Left hindlimb (tissue), 1 donor: ENCODE measurements around the gene SLC9A1.
A peak's percentile ranks its signal among the peaks of the same experiment; 100 is the strongest.

Source experiments
- DNase-seq: peaks from one replicate; pipeline ENCODE4 v3.0.0-alpha.2; 2018

SLC9A1 gene

DNA sequence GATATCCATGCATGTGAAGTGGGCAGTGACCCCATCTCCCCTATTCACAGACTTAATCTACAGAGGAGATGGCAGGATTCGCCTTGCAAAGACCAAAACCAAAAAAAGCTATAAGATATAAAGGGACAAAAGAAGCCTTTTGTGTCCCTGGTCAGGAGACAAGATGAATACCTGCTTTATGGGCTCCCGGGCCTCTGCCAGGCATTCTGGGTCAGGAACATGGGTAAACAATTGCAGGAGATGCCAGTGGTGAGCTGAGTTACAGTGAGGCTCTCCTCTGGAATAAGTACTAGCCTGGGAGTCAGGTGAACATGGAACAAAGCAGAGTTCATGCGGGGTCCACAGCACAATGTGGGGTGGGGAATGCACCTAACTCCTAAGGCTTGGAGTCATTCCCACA is 4.7 kb downstream of the SLC9A1 start:
- no peak for DNase-seq

DNA sequence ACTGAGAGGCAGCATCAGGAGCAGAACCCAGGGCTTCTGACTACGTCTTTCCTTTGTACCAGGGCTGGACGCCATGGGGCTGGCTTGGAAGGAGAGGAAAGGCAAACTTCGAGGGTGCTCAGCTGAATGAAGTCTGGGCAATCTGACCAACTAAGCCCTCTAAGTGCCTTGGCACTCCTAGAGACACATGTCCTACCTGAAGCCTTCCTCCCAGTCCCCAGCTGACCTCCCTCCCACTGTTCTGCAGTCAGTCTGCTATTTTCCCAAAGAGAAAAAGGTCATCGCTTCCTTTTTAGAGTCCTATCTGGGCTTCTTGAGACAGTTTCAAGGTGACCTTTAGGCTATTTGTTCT is 5.2 kb downstream of the SLC9A1 start:
- DNase-seq, result no peak

DNA sequence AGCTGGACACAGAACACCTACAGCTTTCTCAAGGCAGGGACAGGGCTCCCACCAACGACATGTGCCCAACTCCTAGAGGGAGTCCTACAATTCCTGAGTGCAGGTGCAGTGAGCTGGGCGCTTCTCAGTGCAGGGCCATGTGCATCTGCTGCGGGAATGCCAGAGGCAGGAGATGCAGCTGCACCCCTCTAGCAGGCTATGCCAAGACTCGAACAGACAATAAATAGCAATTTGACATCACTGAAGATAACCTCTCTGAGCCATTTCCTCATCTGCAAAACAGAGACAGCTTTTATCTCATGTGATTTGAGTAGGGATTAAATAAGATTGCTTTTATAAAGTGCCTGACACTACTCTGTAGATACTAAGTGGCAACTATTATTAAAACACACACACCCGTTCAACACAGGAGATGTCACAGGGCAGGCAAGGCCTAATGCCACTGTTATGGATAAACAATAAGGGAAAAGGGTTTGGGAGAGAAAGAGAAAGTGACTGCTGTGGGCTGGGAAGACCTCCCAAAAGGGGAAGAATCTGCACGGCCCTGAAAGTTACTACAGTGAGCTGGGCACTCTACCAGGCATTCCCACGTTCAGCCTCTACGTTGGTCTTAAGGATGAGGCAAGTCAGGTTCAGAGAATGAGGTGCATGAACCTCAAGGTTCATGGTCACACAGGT is 5.7 kb downstream of the SLC9A1 start:
- DNase-seq, result no peak

DNA sequence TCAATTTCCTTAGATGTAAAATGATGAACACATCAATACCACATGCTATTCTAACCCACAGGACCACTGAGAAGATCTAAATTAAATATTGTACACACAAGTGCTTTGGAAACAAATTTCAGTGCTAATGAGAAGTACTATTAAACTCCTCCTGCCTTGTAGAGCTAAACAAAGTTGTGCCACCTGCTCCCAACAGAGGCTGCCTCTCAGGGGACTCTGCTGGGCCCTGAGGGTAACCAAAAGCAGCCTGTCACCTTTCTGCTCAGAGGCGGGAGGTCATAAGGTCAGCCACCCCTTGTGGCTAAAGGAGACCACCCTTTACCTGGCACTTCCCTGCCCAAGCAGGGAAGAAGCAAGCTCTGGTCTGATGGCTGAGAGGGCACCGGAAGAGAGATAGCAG is 6.3 kb downstream of the SLC9A1 start:
- DNase-seq, result no peak

DNA sequence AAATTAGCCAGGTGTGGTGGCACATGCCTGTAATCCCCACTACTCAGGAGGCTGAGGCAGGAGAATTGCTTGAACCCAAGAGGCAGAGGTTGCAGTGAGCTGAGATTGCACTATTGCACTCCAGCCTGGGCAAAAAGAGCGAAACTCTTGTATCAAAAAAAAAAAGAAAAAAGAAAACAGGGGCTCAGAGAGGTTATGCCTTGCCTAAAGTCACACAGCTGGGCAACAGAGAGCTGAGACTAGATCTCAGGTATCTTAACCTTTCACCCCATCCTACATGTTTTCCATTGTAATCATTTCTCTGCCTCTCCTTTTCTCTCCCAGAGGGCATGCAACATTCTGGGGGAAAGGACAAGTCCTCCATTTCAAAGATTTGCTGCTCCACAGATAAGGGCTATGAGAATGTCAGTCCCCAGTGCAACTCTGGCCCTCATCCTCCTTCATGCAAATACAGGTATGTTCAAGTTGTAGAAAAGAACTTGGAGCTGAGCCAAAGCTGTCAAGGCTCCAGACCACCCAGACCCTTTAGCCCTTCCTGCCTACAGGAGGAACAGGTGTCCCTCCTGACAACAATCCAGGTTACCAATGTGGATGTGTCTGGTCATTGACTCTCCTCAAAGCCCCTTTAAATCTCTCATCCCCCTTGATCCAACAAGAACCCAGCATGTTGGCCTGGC is 6.9 kb downstream of the SLC9A1 start:
- no peak for DNase-seq

DNA sequence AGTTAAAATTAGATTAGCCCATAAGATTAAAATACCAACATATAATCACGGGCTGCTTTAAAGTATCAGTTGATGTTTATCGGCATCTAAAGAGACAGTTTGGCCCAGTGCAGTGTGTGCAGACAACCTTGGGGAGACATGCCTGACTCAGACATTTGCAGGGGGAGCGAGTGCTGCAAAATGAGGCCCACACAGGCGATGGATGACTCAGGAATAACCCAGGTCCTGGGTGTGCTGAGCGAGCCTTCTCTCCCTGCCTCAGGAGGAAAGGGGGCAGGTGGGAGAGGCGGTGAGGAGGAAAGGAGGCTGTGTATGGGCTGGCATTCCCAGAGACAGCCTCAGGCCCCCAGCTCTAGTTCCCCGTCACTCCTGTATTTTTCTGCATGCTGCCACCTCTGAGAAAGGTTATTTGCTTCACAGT is 9.0 kb downstream of the SLC9A1 start:
- DNase-seq, result no peak

DNA sequence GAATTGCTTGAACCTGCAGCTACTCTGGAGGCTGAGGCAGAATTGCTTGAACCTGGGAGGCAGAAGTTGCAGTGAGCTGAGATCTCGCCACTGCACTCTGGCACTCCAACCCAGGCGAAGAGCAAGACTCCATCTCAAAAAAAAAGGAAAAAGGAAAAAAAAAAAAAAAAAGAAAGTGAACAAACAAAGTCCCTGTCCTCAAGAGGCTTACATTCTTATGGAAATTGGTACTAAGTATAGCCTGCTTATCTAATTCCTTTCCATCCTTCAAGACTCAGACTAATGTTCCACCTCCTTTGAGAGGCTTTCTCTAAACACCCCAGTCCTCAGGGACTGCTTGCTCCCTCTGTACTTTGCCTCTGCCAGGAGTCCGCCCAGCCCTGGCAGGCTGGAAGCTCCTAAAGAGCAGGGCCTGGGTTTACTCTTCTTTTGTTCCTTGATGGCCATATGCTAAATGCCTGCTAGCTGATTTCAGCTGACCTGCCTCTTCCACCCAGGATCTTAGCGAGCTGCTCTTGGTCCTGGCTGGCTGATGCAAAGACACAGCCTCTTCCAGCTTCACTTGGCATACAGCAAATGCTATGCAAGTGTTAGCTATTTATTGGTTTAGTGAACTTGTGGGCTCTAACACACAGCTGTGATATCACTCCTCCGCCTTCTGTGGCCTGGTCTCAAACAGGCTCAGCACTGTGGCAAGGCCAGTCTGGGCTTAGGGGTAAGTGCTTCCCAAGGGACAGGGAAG is 9.8 kb downstream of the SLC9A1 start:
- peak; percentile 45 for DNase-seq

DNA sequence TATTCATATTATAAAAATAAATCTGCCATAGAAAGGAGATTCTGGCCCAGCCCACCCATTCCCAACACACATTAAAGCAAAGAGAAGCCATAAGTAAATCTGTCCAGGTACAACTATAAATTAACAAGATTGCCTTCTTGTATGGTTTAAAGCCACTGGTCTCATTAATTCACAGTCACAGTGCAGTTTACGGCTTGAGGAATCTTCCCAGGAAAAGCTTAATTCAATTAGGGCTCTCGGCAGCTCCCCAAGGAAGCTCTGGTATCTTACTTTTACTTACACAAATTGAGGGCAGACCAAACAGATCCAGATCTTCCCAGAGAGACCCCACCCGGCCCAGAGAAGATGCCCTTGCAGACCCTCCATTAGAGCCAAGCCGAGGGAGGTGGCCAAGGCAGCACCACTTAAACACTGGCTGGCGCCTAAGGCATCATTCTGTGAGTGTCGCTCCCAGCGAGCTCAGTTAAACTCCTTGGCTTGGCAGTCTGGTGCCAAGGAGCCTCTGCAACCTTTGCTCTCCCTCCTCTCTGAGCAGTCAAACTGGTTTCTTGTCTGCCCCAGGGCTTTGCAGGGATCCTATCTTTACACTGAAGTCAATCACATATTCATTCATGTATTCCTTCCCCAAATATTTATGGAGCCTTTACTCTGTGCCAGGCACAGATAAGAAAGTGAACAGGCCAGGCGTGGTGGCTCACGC is 10.7 kb downstream of the SLC9A1 start:
- DNase-seq, result no peak

DNA sequence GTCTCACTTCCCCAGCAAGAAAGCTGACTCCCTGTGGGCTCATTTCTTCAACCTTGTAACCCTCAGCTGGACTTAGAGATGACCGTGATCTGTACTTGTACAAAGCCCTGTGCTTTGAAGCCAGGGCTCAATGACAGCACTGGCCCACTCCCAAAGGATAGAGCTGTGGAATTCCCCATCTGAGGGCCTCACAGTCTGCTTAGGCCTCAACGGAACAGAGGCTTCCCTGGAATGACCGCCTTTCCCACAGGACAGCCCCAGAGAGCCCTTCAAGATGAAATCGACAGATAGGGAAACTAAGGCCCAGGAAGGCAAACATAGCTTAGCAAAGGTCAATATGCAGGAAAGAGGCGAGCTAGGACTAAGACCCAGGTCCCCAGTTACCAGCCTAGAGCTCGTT is 11.5 kb downstream of the SLC9A1 start:
- no peak for DNase-seq

DNA sequence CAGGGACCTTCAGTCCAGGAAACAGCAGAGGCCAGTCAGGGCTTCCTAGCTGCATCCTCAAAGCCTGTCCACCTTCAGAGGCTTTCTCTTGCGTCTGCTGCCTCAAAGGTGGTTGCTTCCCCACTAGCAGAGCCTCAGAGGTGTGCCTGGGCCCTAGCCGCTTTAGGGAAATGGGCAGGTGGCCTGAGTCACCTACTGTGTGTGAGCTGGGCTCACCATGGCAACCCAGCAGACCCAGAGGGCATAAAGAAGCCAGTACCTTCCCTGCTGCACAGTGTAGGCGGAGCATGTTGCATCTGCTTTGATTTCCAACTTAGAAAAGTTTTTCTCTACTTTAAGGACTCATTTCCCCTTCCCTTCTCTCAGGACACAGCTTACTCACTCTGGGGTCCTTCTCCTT is 12.5 kb downstream of the SLC9A1 start:
- no peak for DNase-seq

DNA sequence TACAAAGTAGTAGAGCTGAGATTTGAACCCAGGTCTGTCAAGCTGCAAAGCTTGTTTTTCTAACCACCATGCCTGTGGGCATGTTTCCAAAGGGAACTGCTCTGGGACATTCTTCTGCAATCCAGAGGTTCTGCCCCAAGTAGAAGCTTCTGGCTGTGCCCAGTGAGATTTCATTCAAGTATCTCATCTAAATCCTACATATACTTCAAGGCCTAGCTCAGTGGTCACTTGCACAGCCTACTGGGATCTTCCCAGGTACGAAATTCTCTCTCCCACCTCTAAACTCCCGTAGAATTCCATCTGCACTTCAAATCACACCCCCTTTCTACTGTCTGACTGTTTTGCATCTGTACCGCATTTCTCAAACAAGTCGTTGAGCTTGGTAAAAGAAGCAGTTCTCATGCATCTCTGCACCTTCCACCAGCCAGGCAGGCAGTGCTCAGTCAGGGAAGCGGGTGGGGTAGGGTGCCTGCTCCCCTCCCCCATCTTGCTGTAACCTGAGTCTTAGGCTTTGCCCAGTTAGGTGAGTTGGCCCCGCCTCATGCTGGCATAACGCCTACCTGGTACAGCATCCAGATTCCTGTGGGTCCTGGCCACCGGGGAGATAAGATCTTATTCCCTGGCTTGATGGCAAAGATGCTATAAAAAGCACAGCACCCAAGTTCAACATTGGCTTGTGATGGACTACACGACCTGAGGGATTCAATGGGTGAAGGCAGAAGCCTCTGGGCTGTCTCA is 13.5 kb downstream of the SLC9A1 start:
- no peak for DNase-seq

DNA sequence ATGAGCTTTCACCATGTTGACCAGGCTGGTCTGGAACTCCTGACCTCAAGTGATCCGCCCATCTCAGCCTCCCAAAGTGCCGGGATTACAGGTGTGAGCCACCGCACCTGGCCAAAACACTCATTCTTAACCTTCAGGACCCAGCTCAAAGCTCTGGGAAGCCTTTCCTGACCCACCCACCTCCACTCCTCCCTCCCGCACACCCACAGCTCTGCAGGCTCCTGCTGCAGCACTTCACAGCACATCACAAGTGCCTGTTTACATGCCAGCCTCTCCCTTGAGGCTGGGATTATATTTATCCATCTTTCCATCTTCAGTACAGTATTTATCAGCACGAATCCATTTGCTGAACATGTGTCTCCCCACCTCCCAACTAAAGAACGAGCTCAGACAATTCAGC is 14.9 kb downstream of the SLC9A1 start:
- DNase-seq, result no peak

DNA sequence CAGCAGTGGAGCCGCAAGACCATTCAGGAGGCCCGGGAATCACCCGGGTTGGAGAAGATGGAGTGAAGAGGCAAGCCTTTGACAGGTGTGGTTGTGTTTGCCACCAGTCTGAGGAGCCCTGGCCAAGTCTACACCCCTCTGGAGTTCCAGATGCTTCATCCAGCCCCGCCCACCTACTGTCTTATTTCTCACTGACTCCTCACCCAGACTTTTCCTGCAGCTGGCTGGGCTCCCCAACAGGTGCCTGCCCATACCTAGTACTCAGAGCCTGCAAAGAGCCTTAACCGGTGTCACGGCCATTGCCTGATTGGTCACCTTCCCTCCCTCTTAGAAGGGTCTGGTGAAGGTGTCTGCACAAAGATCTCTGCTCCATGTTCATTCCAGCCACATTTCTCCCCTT is 16.0 kb downstream of the SLC9A1 start:
- DNase-seq, result no peak

DNA sequence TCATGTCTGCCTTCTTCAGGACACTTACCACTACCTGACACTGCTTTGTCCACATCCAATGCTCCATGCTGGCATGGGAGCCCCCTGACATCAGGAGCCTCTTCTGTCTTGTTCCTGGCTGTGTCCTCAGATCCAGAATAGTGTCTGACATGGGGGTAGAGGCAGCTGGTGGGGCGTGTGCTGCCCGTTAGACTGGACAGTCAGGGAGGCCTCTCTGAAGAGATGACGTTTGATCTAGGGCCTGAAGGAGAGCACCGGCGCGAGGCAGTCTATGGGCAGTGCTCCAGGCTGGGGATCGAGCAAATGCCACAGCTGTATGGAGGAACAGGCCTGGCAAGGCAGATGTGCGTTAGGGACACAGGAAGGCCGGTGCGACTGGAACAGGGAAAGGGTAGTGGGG is 16.6 kb downstream of the SLC9A1 start:
- no peak for DNase-seq

DNA sequence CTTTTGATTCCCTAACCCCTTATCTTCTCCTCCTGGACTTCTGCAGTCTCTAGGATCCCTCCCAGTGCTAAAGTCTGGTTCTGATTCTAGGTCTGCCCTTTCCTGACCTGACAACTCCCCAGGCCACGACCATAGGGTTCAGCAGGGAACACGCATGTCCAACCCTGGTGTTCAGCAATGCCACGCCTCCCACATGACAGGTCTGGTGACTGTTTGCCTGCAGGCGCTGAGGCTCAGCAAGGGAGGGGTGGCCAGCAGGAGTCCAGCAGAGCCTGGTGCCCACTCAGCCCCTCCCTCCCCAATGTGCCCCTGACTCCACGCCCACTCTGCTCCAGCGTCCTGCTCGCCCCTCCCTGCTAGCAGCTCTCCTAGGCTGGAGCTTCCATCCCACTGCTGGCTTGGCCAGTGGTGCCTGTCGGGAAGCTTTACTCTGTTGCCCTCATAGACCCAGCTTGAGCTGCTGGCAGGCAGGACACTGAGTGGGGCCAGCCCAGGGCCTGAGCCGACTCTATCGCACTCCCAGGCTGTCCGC is 17.3 kb downstream of the SLC9A1 start:
- no peak for DNase-seq

DNA sequence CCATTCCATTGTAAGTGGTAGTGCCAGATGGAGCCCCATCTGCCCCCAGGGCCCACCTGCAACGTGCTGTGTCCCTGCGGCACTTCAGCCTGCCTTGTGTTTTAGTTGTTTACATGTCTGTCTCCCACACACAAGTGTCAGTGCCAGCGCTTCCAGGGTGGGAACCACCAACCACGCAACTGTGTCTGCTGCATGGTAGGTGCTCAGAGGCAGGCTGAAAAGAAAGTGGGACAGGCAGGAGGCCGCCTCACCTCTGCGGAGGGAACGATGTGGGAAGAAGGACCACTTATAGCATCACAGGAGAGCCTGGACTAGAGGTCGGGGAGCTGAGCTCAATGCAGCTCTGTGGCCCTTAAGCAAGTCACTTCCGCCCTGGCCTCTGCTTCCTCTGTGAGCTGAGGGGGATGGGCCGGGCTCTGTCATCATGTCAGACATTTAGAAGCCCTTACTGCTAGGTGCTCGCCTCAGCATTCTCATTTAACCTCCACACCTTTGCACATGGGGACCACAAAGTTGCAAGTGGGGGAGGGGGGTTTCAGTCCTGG is 17.9 kb downstream of the SLC9A1 start:
- DNase-seq, result no peak

DNA sequence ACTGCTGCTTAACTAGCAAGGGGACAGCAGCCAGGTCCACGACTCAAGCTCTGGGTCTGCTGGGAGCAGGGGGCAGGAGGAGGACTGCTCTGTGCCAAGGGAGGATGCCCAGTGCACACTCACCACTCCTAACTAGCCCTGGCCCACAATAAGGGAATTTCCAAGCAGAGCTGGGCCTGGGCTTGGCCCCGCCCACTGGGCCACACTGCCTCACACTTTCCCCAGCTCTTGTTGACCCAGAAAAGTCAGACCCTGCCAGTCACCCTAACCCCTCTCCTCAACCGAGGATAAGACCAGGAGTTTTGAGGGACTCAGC is 18.7 kb downstream of the SLC9A1 start:
- no peak for DNase-seq

DNA sequence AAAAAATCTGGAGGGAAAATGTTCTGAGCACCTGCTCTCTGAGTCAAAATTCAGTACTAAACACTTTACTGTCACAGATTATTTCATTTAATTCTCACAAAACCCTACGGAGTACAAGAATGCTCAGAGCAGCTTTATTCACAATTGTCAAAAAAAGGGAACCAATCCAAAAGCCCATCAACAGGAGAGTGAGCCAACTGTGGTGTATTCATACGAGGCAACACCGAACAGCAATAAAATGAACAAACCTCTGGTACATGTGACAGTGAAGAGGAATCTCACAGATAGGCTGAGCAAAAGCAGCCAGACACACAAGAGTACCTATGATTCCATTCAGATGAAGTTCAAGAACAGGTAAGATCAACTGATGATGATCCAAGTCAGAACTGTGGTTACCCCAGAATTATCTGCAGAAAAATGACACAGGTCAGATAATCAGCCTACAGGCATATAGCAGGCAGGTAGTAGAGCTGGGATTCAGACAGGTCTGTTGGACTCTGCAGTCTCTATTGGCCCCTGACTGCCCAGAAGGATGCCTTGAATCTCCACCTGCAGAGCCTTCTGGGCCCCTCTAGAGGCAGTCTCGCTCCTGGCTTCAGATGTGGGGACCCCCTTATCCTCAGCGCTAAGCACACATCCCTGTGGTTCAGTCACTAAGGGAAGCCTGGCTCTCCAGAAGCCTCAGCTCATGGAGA is 19.2 kb downstream of the SLC9A1 start:
- no peak for DNase-seq

DNA sequence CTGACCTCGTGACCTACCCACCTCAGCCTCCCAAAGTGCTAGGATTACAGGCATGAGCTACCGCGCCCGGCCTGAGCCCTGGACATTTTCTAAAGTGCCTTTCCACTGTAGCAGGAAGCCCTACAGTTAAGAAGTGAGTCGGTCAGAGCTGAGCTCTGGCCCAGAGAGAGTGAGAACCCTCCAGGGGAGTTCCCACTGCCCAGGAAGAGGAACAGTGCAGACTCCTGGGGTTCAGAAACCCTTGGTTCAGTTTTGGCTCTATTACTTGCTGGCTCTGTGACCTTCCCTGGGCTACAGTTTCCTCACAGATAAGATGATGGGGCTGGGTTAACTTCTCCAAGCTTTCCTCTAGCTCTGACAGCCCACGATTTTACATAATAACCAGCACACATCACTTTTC is 20.9 kb downstream of the SLC9A1 start:
- DNase-seq, result no peak

DNA sequence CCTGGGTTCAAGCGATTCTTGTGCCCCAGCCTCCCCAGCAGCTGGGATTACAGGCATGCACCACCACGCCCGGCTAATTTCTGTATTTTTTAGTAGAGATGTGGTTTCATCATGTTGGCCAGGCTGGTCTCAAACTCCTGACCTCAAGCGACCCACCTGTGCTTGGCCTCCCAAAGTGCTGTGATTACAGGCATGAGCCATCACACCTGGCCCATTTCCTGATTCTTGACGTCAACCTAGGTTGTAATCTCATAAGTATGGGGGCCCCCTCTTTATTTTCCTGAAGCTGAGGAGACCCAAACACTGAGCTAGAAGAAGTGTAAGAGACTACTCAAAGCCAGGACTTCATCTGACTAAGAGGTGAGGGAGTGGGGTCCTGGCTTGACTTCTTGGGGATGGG is 21.8 kb downstream of the SLC9A1 start:
- DNase-seq, result no peak

DNA sequence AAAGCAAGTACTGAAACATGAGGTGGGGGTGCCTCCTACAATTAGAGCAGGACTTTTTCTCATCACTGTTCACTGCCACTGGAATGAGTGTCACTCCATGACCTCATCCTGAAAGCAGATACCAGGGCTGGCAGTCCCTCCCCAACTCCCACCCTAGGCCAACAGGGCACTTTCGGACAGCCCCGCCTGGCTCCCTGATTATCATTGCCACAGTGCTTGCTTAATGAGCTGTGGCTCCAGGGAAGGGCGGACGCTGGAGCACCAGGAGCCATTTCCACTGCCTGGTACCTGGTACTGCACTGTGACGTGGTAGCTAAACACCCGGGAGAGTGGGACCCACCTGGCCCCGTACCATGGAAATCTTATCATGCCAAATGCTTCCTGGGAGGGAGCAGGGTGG is 22.3 kb downstream of the SLC9A1 start:
- DNase-seq, result no peak

DNA sequence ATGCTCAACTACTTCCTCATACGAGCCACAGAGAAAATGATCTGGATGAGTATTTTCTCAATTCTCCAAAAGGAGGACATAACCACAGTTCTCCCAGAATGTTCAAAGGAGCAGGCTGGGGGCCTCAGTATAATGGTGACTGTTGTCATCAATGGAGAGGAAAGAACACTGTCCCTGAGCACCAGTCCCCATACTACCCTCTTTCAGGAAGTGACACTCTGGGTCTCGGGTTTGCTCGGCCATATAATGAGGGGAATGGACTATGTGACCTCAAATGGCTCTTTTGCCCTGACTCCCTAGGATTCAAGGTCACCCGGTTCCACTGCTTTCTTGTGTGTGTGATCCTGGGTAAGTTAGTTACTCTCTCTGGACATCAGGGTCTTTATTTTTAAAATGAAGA is 22.8 kb downstream of the SLC9A1 start:
- DNase-seq, result no peak
